GM19099 (cell line): ENCODE measurements around the gene GIMAP8.

Experiments
- POLR2A ChIP-seq: IDR thresholded peaks from 3 replicates; pipeline ENCODE4 v1.6.1; 2011; ENCODE audit warnings: low read depth; ENCODE audit not compliant: insufficient read length; ENCODE audit errors: extremely low read depth

The GIMAP8 gene

GRCh38 chr7:150421831-150422230 lies 28.6 kb upstream of the GIMAP8 start:
- no peak for TF ChIP-seq POLR2A

- no peak for TF ChIP-seq POLR2A
Observed at GRCh38 chr7:150425670-150426069, 24.8 kb upstream of the GIMAP8 start.

GRCh38 chr7:150428671-150429451 lies 21.6 kb upstream of the GIMAP8 start:
- peak; percentile 23 for TF ChIP-seq POLR2A

DNA sequence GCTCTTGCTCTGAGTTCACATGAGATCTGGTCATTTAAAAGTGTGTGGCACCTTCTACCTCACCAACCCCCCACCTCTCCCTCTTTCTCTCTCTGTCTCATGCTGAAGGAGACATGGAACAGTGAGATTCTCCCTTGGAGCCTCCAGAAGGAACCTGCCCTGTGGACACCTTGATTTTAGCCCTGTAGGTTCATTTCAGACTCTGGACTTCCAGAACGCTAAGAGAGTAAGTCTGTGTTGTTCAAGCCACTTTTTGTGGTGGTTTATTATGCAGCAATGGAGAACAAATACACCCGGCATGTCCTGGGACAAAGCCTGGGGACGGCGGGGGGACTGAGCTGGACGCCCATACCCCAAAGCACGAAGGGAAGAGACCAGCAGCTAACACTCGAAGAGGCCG lies 20.7 kb upstream of the GIMAP8 start:
- TF ChIP-seq POLR2A, result no peak

DNA sequence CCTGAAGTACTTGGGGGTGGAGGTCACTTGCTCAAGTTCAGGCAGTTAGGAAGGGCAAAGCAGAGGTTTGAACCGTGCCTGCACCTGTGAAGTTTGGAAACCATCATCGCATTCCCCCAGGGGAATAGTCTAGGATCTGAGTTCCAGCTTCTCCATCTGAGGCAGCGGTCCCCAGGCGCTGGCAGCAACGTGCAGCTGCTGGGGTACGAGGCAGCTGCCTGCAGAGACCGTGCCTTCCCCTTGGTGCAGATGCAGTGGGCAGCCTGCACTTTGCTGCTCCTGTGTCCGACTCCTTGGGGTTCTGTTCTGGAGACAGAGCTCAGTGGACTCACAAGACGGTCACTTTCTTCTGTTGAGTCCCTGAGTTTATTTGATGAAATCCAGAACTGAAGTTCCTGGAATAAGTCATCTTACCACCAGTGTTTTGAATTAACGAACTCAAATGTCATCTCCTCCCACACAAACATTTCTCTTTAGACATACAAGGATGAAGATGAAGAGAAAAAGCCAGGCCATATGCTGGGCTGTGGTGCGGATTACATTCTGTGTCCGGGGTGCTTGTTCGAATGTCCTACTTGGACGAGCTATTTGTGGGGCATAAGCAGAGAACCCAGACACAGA lies 19.9 kb upstream of the GIMAP8 start:
- no peak for TF ChIP-seq POLR2A

DNA sequence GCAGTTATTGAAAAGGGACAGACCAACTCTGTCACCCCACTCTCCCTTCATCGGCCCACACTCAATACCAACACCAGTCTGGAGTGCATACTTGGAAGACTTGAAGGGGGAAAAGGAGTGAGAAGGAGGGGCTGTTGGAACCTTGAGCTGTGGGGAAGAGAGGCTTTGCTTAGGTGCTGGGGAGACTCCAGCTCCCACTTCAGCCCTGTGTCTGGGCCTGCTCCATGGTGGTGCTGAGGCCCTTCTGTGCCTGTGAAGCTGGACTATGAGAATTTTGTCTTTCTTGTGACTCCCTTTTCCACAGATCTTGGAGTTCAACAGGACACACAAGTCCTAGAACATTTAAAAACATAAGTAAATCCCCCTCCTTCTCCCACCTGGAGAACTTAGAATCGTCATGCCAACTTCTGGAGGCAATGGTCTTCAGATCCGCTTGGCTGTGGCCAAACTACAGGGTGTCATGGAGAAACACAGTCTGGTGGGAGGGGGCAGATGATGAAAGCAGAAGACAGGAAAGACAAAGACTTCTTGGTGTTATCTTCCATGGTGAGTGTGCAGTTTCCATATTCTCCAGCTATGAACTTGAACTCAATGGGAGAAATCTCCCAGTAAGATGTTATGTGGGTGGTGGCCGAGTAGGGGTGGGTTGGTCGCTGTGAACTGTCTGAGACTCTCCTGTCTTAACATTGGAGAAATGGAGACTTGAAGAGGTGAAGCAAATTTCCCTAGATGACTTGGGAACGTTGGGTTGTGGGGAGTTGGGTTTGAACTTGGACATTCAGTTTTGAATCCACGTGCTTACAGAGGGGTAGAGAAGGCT lies 18.4 kb upstream of the GIMAP8 start:
- no peak for TF ChIP-seq POLR2A

- TF ChIP-seq POLR2A, result peak; percentile 63
Observed at GRCh38 chr7:150432915-150433892, 17.2 kb upstream of the GIMAP8 start.

DNA sequence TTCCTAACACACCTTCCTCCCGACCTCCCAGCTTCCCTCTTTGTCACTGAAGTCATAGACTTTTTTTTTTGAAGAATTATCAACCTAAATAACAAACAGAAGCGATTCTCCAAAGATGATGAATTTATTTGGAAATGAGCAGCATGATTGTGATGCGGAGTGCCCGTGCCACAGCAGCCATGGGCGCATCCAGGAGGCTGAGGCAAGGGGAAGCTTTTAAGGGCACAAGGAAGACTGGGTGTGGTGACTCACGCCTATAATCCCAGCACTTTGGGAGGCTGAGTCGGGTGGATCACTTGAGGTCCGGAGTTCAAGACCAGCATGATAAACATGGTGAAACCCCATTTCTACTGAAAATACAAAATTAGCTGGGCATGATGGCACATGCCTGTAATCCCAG lies 16.2 kb upstream of the GIMAP8 start:
- TF ChIP-seq POLR2A, result no peak

DNA sequence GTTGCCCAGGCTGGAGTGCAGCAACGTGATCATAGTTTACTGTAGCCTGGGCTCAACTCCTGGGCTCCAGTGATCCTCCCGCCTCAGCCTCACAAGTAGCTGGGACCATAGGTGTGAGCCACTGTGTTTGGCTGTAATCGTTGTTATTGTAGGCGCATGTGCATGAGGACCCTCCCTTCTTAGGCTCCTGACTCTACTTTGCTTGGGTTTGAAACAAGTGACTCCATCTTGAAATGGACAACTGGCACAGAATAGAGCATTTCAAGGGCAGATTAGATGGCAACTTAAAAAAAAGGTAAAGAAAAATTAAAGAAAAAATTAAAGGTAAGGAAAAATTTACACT lies 15.4 kb upstream of the GIMAP8 start:
- TF ChIP-seq POLR2A, result no peak

DNA sequence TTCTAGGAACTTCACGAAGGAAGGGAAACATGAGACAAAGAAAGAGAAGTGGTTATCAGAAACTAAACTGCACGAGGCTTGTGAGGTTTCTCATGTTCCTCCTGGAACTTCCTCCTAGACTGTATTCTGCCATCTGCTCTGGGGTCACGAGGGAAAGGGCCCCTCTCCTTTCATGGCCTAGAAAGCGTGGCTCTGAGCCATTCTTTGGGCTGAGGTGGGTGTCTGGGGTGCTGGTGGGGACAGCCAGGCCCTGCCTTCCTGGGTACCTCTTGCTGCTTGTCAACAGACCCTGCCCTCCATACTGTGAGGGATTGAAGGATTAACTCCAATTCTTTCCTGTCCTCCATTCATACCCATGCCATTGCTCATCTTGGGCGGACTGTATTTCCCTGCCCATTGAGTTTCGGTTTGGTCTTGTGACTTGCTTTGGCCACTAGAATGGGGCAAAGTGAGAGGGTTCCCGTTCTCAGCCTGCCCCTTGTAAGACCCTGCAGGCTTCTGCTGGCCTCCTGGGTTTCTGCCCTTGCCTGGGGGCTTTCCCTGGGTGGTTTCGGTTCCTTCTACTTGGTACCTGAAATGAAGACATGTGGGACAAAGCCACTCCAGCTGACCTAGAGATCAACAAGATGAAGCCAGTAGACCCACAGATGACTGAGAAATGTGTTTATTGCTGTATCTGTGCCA lies 14.9 kb upstream of the GIMAP8 start:
- TF ChIP-seq POLR2A, result peak; percentile 44

DNA sequence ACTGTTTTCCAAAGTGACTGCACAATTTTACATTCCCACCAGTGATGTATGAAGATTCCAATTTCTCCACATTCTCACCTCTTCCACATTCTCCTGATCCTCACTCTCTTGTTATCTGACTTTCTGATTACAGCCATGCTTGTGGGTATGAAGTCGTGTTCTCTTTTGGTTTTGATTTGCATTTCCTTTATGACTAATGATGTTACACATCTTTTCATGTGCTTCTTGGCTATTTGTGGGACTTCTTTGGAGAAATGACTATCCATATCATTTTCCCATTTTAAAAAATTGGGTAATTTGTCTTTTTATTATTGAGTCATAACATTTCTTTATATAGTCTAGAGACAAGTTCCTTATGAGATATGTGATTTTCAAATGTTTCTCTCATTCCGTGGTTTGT lies 10.5 kb upstream of the GIMAP8 start:
- TF ChIP-seq POLR2A, result no peak

- no peak for TF ChIP-seq POLR2A
Observed at GRCh38 chr7:150441524-150441923, 8.9 kb upstream of the GIMAP8 start.

- no peak for TF ChIP-seq POLR2A
Observed at GRCh38 chr7:150442811-150443210, 7.6 kb upstream of the GIMAP8 start.
